Right lobe of liver (tissue), 6 donors: Measurements from ENCODE around the gene UNC5B. TPM values are rescaled to one million over a fixed set of nuclear protein-coding genes. Genes with fewer than 3 reads are reported as not detected.
A peak's percentile ranks its signal among the peaks of the same experiment; 100 is the strongest.

ENCODE experiments used
- ATAC-seq, 4 donors: fragments of 200-7000 bp; cut with Tn5 transposase; one replicate each; pipeline ENCODE4 v1.9.1; 2020; ENCODE audit warnings: mild to moderate bottlenecking in 4 of 4, moderate library complexity in 4 of 4
- DNase-seq, 3 donors: peaks; one replicate each; pipeline ENCODE4 v3.0.0-alpha.2; 2020
- H3K27ac ChIP-seq, 3 donors: fragments of 200-600 bp; one replicate each; pipeline ENCODE4 v1.8.0; 2022
- H3K27me3 ChIP-seq, 2 donors: fragments of 200-600 bp; one replicate each; pipeline ENCODE4 v1.8.0; 2022
- H3K36me3 ChIP-seq, 4 donors: fragments of 200-600 bp; sonication (generic) in 1 of 4; one replicate each; pipeline versions ENCODE4 v1.5.1 to v1.8.0; 2017 to 2022; ENCODE audit warnings: control low read depth in 1 of 4
- H3K4me1 ChIP-seq, 4 donors: fragments of 200-600 bp; sonication (generic) in 1 of 4; one replicate each; pipeline versions ENCODE4 v1.5.1 to v1.8.0; 2017 to 2022; ENCODE audit warnings: control low read depth in 1 of 4
- H3K4me3 ChIP-seq, 3 donors: fragments of 200-600 bp; one replicate each; pipeline ENCODE4 v1.8.0; 2022
- H3K9me3 ChIP-seq, 4 donors: fragments of 200-600 bp; sonication (generic) in 1 of 4; one replicate each; pipeline versions ENCODE4 v1.5.1 to v1.8.0; 2017 to 2022; ENCODE audit warnings: control low read depth in 1 of 4
- CTCF ChIP-seq, 4 donors: fragments of 200-600 bp in 3 of 4; fragments of 450-650 bp in 1 of 4; IDR thresholded peaks; one replicate each; pipeline versions ENCODE4 v1.5.1 to v1.8.0; 2016 to 2022; ENCODE audit warnings: antibody characterized with exemption in 4 of 4, mild to moderate bottlenecking in 2 of 4
- POLR2A ChIP-seq: fragments of 450-650 bp; IDR thresholded peaks from one replicate; pipeline ENCODE4 v1.6.1; 2017; ENCODE audit warnings: antibody characterized with exemption, mild to moderate bottlenecking
- WGBS: methylation state at CpG from one replicate; pipeline ENCODE4 v1.1.6; 2018; ENCODE audit warnings: low coverage, low lambda C conversion rate; ENCODE audit not compliant: insufficient coverage; ENCODE audit errors: missing lambda C conversion rate; 5-methylcytosine and 5-hydroxymethylcytosine counted together
- intact Hi-C, 2 donors: fragments of 100-400 bp; cut with DNase I; formaldehyde crosslinking; loops; one replicate each; pipeline versions ENCODE4 v1.11.2 to v1.14.1; 2022
- total RNA-seq, 6 experiments: library from RNA; depleted of rRNA in 2 of 6; stranded (reverse); fragments of >200 nt in 2 of 6; fragmentation: NEBNext Ultra II Directional in 3 of 6; extraction: Animal tissue kit (Norgen Biotek cat#: 25700) in 3 of 6; gene quantifications; one replicate each; pipeline versions ENCODE4 v1.1.0 to v1.2.4, GENCODE V29; 2016 to 2023
- donor health status: DM: no; HTN: yes; CAD: no.
- donor health status: DM: no; HTN: no; CAD: no.
- donor health status: DM: no; HTN: no; CAD: no.
- donor health status: DM: no; HTN: yes; CAD: no.
- donor health status: DM: no; HTN: yes; CAD: no.

Gene UNC5B
- total RNA-seq, 6 experiments from 2014 or later: 1.0 to 6.2 (median 2.1) TPM

GRCh38 chr10:71243756-71244395, 31.5 kb downstream of the UNC5B start:
- H3K36me3 ChIP-seq: no peaks in the 10 kb centered on the region
- whole genome bisulfite sequencing: 50% methylated on average over 2 of the region's 6 CpGs

GRCh38 chr10:71244431-71245419, 32.4 kb downstream of the UNC5B start:
- H3K4me3 ChIP-seq: no peak overlapping the region
- DNase-seq (peak in 2 of 3 donors; percentile 42 to 57), ATAC-seq (peak in 3 of 4 donors; percentile 8 to 40 (median 23))
- H3K9me3 ChIP-seq: no peaks in the 10 kb centered on the region
- H3K27ac ChIP-seq: peak overlapping the region in 1 of 3 donors; percentile 10
- H3K36me3 ChIP-seq: no peaks in the 10 kb centered on the region
- H3K27me3 ChIP-seq: no peaks in the 10 kb centered on the region
- TF ChIP-seq POLR2A (no peak), CTCF (IDR thresholded peaks at IDR 0.05) (no peak)
- intact Hi-C loops: no loop called here
- peaks cover 0 to 16% (median 0%) of the 10 kb centered on the region in 4 donors for H3K4me1 ChIP-seq
- WGBS: 33% methylated on average over 16 of the region's 29 CpGs

More at GRCh38 chr10:71243756-71244395, 31.5 kb downstream of the UNC5B start:
- ATAC-seq: no peak
- Histone ChIP-seq H3K27me3 (no peaks in the 10 kb centered on the region), H3K4me3 (no peak overlapping the region), H3K27ac (no peak overlapping the region), H3K9me3 (no peaks in the 10 kb centered on the region), H3K4me1 (peaks cover 0 to 16% (median 0%) of the 10 kb centered on the region in 4 donors)
- TF ChIP-seq CTCF (IDR thresholded peaks at IDR 0.05) (no peak), POLR2A (no peak)
- intact Hi-C loops: no loop called here
- peak in 1 of 3 donors; percentile 18 for DNase-seq

GRCh38 chr10:71245420-71246325, 33.3 kb downstream of the UNC5B start:
- H3K4me1 ChIP-seq: peaks cover 0 to 16% (median 0%) of the 10 kb centered on the region in 4 donors
- no peak for ATAC-seq
- H3K4me3 ChIP-seq: no peak overlapping the region
- H3K27me3 ChIP-seq: no peaks in the 10 kb centered on the region
- TF ChIP-seq POLR2A (no peak), CTCF (IDR thresholded peaks at IDR 0.05) (no peak)
- intact Hi-C loops: no loop called here
- 82% methylated on average over 7 of the region's 21 CpGs for WGBS
- H3K9me3 ChIP-seq: no peaks in the 10 kb centered on the region
- H3K36me3 ChIP-seq: no peaks in the 10 kb centered on the region
- DNase-seq: peak in 1 of 3 donors; percentile 35
- H3K27ac ChIP-seq: peak overlapping the region in 1 of 3 donors; percentile 10
